CD4-positive, alpha-beta memory T cell (primary cell): ENCODE results near the gene B4GALNT1. TPM values are rescaled to one million over a fixed set of nuclear protein-coding genes. Genes with fewer than 3 reads are reported as not detected.
A peak's percentile ranks its signal among the peaks of the same experiment; 100 is the strongest.
"Not testable (repeated sequence)": the region's sequence is repeated elsewhere in the genome, so short reads cannot be mapped to it uniquely, and the experiment has no call there.

Experiments used
- CTCF ChIA-PET: fragments of 350-600 bp; sonication (Branson Sonifier 250); formaldehyde crosslinking; loops from one replicate; lab custom pipeline; 2021; ENCODE audit warnings: inconsistent platforms; ENCODE audit not compliant: partially characterized antibody; lab: Charles Lee
- POLR2A ChIA-PET: fragments of 350-600 bp; sonication (Branson Sonifier 250); formaldehyde crosslinking; loops from one replicate; lab custom pipeline; 2021; ENCODE audit not compliant: partially characterized antibody; lab: Charles Lee
- DNase-seq, 5 donors: peaks; one replicate each; pipeline versions ENCODE4 v3.0.0 to v3.0.0-alpha.2; 2020 to 2022; ENCODE audit warnings: mixed read lengths in 1 of 5
- H3K27ac ChIP-seq: one replicate; pipeline ENCODE4 v1.7.0; 2013; ENCODE audit warnings: low read depth, low read length
- H3K27me3 ChIP-seq: 2 replicates; pipeline ENCODE4 v1.7.0; 2013; ENCODE audit warnings: mild to moderate bottlenecking, low read length, moderate library complexity; ENCODE audit not compliant: insufficient read depth
- H3K36me3 ChIP-seq: 2 replicates; pipeline ENCODE4 v1.7.0; 2013; ENCODE audit warnings: mild to moderate bottlenecking, low read length, moderate library complexity; ENCODE audit not compliant: insufficient read depth
- H3K4me1 ChIP-seq: 2 replicates; pipeline ENCODE4 v1.7.0; 2013; ENCODE audit warnings: mild to moderate bottlenecking, low read length, moderate library complexity; ENCODE audit not compliant: insufficient read depth
- H3K4me3 ChIP-seq, 2 donors: one replicate each; pipeline ENCODE4 v1.7.0; 2013; ENCODE audit warnings: low read length in 2 of 2, mild to moderate bottlenecking in 1 of 2
- H3K9me3 ChIP-seq, 2 donors: one replicate each; pipeline ENCODE4 v1.7.0; 2013; ENCODE audit warnings: low read length in 2 of 2, control low read depth in 1 of 2; ENCODE audit not compliant: control insufficient read depth in 1 of 2
- H3K27ac Mint-ChIP-seq, 7 donors: one replicate each; pipeline ENCODE4 v1.8.0; 2020 to 2021; ENCODE audit warnings: mixed read lengths in 7 of 7, mild to moderate bottlenecking in 6 of 7, inconsistent platforms in 3 of 7, moderate library complexity in 3 of 7
- H3K27me3 Mint-ChIP-seq, 2 donors: one replicate each; pipeline ENCODE4 v1.8.0; 2020 to 2021; ENCODE audit warnings: mixed read lengths in 2 of 2
- H3K36me3 Mint-ChIP-seq, 2 donors: one replicate each; pipeline ENCODE4 v1.8.0; 2020 to 2021; ENCODE audit warnings: mixed read lengths in 2 of 2, inconsistent platforms in 1 of 2, mild to moderate bottlenecking in 1 of 2
- H3K4me1 Mint-ChIP-seq, 4 donors: one replicate each; pipeline ENCODE4 v1.8.0; 2020 to 2021; ENCODE audit warnings: mixed read lengths in 4 of 4, mild to moderate bottlenecking in 1 of 4
- H3K4me3 Mint-ChIP-seq, 8 donors: one replicate each; pipeline ENCODE4 v1.8.0; 2020 to 2021; ENCODE audit warnings: mixed read lengths in 8 of 8, mild to moderate bottlenecking in 7 of 8, moderate library complexity in 6 of 8, inconsistent platforms in 3 of 8
- H3K9me3 Mint-ChIP-seq, 8 donors: one replicate each; pipeline ENCODE4 v1.8.0; 2020 to 2021; ENCODE audit warnings: mixed read lengths in 8 of 8, mild to moderate bottlenecking in 5 of 8, inconsistent platforms in 3 of 8, moderate library complexity in 1 of 8
- intact Hi-C: fragments of 100-400 bp; cut with micrococcal nuclease; formaldehyde crosslinking; loops from one replicate; pipeline ENCODE4 v1.15.1; 2023
- polyA plus RNA-seq, 2 donors: library from polyadenylated mRNA; unstranded; fragments of 300-500 nt; fragmentation: Illumina TruSeq; gene quantifications; one replicate each; pipeline ENCODE4 v1.2.3, GENCODE V29; 2021
- total RNA-seq, 2 experiments: library from RNA; stranded (reverse); gene quantifications; one replicate each; pipeline ENCODE4 v1.2.3, GENCODE V29; 2021

Gene B4GALNT1
- total and polyA plus RNA-seq, 4 experiments from 2014 or later, result not detected

GRCh38 chr12:57591782-57592325 is 41.1 kb downstream of the B4GALNT1 start:
- Mint-ChIP-seq H3K4me3 (peak overlapping the region; percentile 86 to 92 (median 90)), H3K27ac (peak overlapping the region; percentile 73 to 96 (median 91)), H3K27me3 (no peaks in the 10 kb centered on the region), H3K4me1 (peaks cover 23 to 39% (median 30%) of the 10 kb centered on the region in 4 donors), H3K36me3 (peaks cover 19 to 30% of the 10 kb centered on the region in 2 donors), H3K9me3 (no peaks in the 10 kb centered on the region)
- ChIA-PET CTCF (interaction anchor here (1.0 to 4.2 kb wide), 7 partner anchors 8 to 42 kb away, joined by 3 to 60 read pairs (median 5); partner anchors contain the start of gene B4GALNT1), POLR2A (interaction anchor here (0.9 to 1.9 kb wide), 8 partner anchors 9 to 160 kb away, joined by 3 to 7 read pairs (median 4); partner anchors contain the start of genes CDK4, DTX3 and TSPAN31)
- peak in 1 of 5 donors; percentile 51 for DNase-seq
- peaks cover 15% of the 10 kb centered on the region for H3K36me3 ChIP-seq
- H3K27me3 ChIP-seq, result no peaks in the 10 kb centered on the region
- H3K27ac ChIP-seq, result peak overlapping the region; percentile 63
- intact Hi-C loops, result loop anchor here (1.0 to 2.0 kb wide), 6 partner anchors 9 to 130 kb away; partner anchors contain the start of genes ARHGEF25, DCTN2 and DDIT3
- H3K9me3 ChIP-seq, result no peaks in the 10 kb centered on the region
- peaks cover 27% of the 10 kb centered on the region for H3K4me1 ChIP-seq
- peak overlapping the region; percentile 54 to 87 for H3K4me3 ChIP-seq

GRCh38 chr12:57590864-57591781 is 41.9 kb downstream of the B4GALNT1 start, which contains the start of gene PIP4K2C:
Gene PIP4K2C (plus strand): TSS chr12:57591192. CDS start chr12:57591290, 98 bp downstream.
- Histone ChIP-seq H3K36me3 (peaks cover 10% of the 10 kb centered on the region), H3K9me3 (no peaks in the 10 kb centered on the region), H3K27me3 (no peaks in the 10 kb centered on the region), H3K27ac (peak within 1 kb of the TSS; percentile 63), H3K4me1 (peaks cover 27% of the 10 kb centered on the region), H3K4me3 (peak within 1 kb of the TSS; percentile 54 to 87)
- peak within 1 kb of the TSS; percentile 73 to 96 (median 91) for H3K27ac Mint-ChIP-seq
- no peaks in the 10 kb centered on the region for H3K27me3 Mint-ChIP-seq
- DNase-seq, result peak; percentile 73 to 83 (median 75)
- POLR2A ChIA-PET, result interaction anchor here (0.8 to 1.9 kb wide), 13 partner anchors 9 to 161 kb away, joined by 3 to 7 read pairs (median 4); partner anchors contain the start of genes CDK4, DTX3, GLI1 and TSPAN31
- intact Hi-C loops, result loop anchor here (1.0 to 2.0 kb wide), 6 partner anchors 8 to 129 kb away; partner anchors contain the start of genes ARHGEF25, DCTN2 and DDIT3
- peaks cover 16 to 24% of the 10 kb centered on the region in 2 donors for H3K36me3 Mint-ChIP-seq
- H3K9me3 Mint-ChIP-seq, result no peaks in the 10 kb centered on the region
- CTCF ChIA-PET, result interaction anchor here (1.0 to 4.2 kb wide), 8 partner anchors 8 to 42 kb away, joined by 3 to 60 read pairs (median 5); partner anchors contain the start of gene B4GALNT1
- H3K4me1 Mint-ChIP-seq, result peaks cover 23 to 39% (median 30%) of the 10 kb centered on the region in 4 donors
- H3K4me3 Mint-ChIP-seq, result peak within 1 kb of the TSS; percentile 86 to 92 (median 90)

GRCh38 chr12:57590479-57590863 is 42.5 kb downstream of the B4GALNT1 start:
- Mint-ChIP-seq H3K27ac (peak overlapping the region; percentile 73 to 96 (median 91)), H3K4me3 (peak overlapping the region; percentile 86 to 92 (median 90)), H3K4me1 (peaks cover 23 to 39% (median 30%) of the 10 kb centered on the region in 4 donors), H3K9me3 (no peaks in the 10 kb centered on the region), H3K36me3 (peaks cover 10 to 18% of the 10 kb centered on the region in 2 donors), H3K27me3 (no peaks in the 10 kb centered on the region)
- intact Hi-C loops, result loop anchor here (2.0 kb wide), 3 partner anchors 20 to 44 kb away; partner anchors contain the start of genes ARHGEF25 and DCTN2
- Histone ChIP-seq H3K27me3 (no peaks in the 10 kb centered on the region), H3K4me3 (peak overlapping the region; percentile 54 to 87), H3K9me3 (no peaks in the 10 kb centered on the region), H3K36me3 (peaks cover 5% of the 10 kb centered on the region), H3K4me1 (peaks cover 27% of the 10 kb centered on the region), H3K27ac (peak overlapping the region; percentile 63)
- no peak for DNase-seq
- ChIA-PET CTCF (interaction anchor here (0.6 to 4.2 kb wide), 7 partner anchors 7 to 131 kb away, joined by 3 to 60 read pairs (median 5); partner anchors contain the start of genes B4GALNT1, GLI1 and OS9), POLR2A (interaction anchor here (0.8 to 1.7 kb wide), 8 partner anchors 9 to 162 kb away, joined by 3 to 5 read pairs (median 4); partner anchors contain the start of genes CDK4, GLI1 and TSPAN31)

GRCh38 chr12:57588951-57589610 is 43.9 kb downstream of the B4GALNT1 start:
- peaks cover 4 to 11% of the 10 kb centered on the region in 2 donors for H3K36me3 Mint-ChIP-seq
- peaks cover 27% of the 10 kb centered on the region for H3K4me1 ChIP-seq
- H3K4me3 Mint-ChIP-seq, result peak overlapping the region in 1 of 8 donors; percentile 25
- H3K4me1 Mint-ChIP-seq, result peaks cover 23 to 39% (median 29%) of the 10 kb centered on the region in 4 donors
- DNase-seq, intact Hi-C loops, H3K4me3 ChIP-seq, H3K27ac ChIP-seq, H3K36me3 ChIP-seq, H3K9me3 Mint-ChIP-seq, H3K9me3 ChIP-seq, H3K27me3 Mint-ChIP-seq, H3K27me3 ChIP-seq: not testable (repeated sequence)
- ChIA-PET POLR2A (interaction anchor here (0.6 kb wide), 1 partner anchor 122 kb away, joined by 3 read pairs; no protein-coding TSS in a partner anchor), CTCF (interaction anchor here (1.2 to 2.2 kb wide), 2 partner anchors 16 to 44 kb away, joined by 5 to 6 read pairs; partner anchors contain the start of gene B4GALNT1)
- H3K27ac Mint-ChIP-seq, result peak overlapping the region in 2 of 7 donors; percentile 12 to 19

GRCh38 chr12:57586832-57587429 is 46.1 kb downstream of the B4GALNT1 start:
- Histone ChIP-seq H3K27me3 (no peaks in the 10 kb centered on the region), H3K4me1 (peaks cover 14% of the 10 kb centered on the region), H3K36me3 (no peaks in the 10 kb centered on the region), H3K9me3 (no peaks in the 10 kb centered on the region), H3K27ac (no peak overlapping the region), H3K4me3 (no peak overlapping the region)
- POLR2A ChIA-PET, result no interaction called here
- CTCF ChIA-PET, result no interaction called here
- H3K27ac Mint-ChIP-seq, result no peak overlapping the region
- no peak for DNase-seq
- peaks cover 14 to 25% (median 18%) of the 10 kb centered on the region in 4 donors for H3K4me1 Mint-ChIP-seq
- intact Hi-C loops, result no loop called here
- peaks cover 6% of the 10 kb centered on the region in 2 donors for H3K27me3 Mint-ChIP-seq
- no peak overlapping the region for H3K4me3 Mint-ChIP-seq
- peaks cover 0 to 4% of the 10 kb centered on the region in 2 donors for H3K36me3 Mint-ChIP-seq
- peaks cover 0 to 2% (median 0%) of the 10 kb centered on the region in 8 donors for H3K9me3 Mint-ChIP-seq

- Mint-ChIP-seq H3K9me3 (peaks cover 0 to 2% (median 0%) of the 10 kb centered on the region in 8 donors), H3K27me3 (peaks cover 6% of the 10 kb centered on the region in 2 donors), H3K36me3 (no peaks in the 10 kb centered on the region), H3K27ac (no peak overlapping the region), H3K4me1 (peaks cover 10 to 17% (median 12%) of the 10 kb centered on the region in 4 donors), H3K4me3 (no peak overlapping the region)
- peaks cover 7% of the 10 kb centered on the region for H3K4me1 ChIP-seq
- no peak overlapping the region for H3K4me3 ChIP-seq
- H3K27ac ChIP-seq, result no peak overlapping the region
- no peaks in the 10 kb centered on the region for H3K27me3 ChIP-seq
- H3K9me3 ChIP-seq, result no peaks in the 10 kb centered on the region
- no peaks in the 10 kb centered on the region for H3K36me3 ChIP-seq
- intact Hi-C loops, result no loop called here
- CTCF ChIA-PET, result interaction anchor here (1.0 to 6.8 kb wide), 7 partner anchors 9 to 106 kb away, joined by 3 to 124 read pairs (median 36); partner anchors contain the start of gene B4GALNT1
- no peak for DNase-seq
- POLR2A ChIA-PET, result interaction anchor here (1.0 kb wide), 1 partner anchor 108 kb away, joined by 3 read pairs; the partner anchor contains the start of gene OS9
These were observed 46.9 kb downstream of the B4GALNT1 start for GRCh38 chr12:57586128-57586527.
